HEK293 (cell line): ENCODE measurements around the gene EI24.

Experiments used
- BCL11A ChIP-seq: fragments of 450-650 bp; formaldehyde crosslinking; IDR thresholded peaks from 2 replicates; pipeline ENCODE4 v1.5.1; 2016; ENCODE audit warnings: low read depth, missing biosample characterization, missing genetic modification characterization
- GLIS2 ChIP-seq: fragments of 450-650 bp; formaldehyde crosslinking; IDR thresholded peaks from 2 replicates; pipeline ENCODE4 v1.5.1; 2016; ENCODE audit warnings: missing biosample characterization, missing genetic modification characterization
- HOXA7 ChIP-seq: sonication (generic); formaldehyde crosslinking; IDR thresholded peaks from 2 replicates; pipeline ENCODE4 v1.8.1; 2022; ENCODE audit warnings: missing genetic modification reagents, borderline replicate concordance
- OSR2 ChIP-seq: fragments of 450-650 bp; formaldehyde crosslinking; IDR thresholded peaks from 2 replicates; pipeline ENCODE4 v1.5.1; 2016; ENCODE audit warnings: missing biosample characterization, missing genetic modification characterization
- TCF7L2 ChIP-seq: IDR thresholded peaks from 2 replicates; pipeline ENCODE4 v1.6.1; 2011; ENCODE audit warnings: low read depth, mild to moderate bottlenecking, inconsistent platforms, low read length, moderate library complexity, borderline replicate concordance
- ZBTB20 ChIP-seq: fragments of 450-650 bp; formaldehyde crosslinking; IDR thresholded peaks from 2 replicates; pipeline ENCODE4 v1.5.1; 2016; ENCODE audit warnings: missing biosample characterization, missing genetic modification characterization
- ZFHX2 ChIP-seq: fragments of 450-650 bp; formaldehyde crosslinking; conservative IDR thresholded peaks from 2 replicates; pipeline ENCODE4 v1.5.1; 2016; ENCODE audit warnings: missing biosample characterization, missing genetic modification characterization
- ZNF138 ChIP-seq: fragments of 450-650 bp; formaldehyde crosslinking; IDR thresholded peaks from 2 replicates; pipeline ENCODE4 v1.5.1; 2016; ENCODE audit warnings: missing biosample characterization, missing genetic modification characterization, borderline replicate concordance
- ZNF140 ChIP-seq: fragments of 450-650 bp; formaldehyde crosslinking; IDR thresholded peaks from 2 replicates; pipeline ENCODE4 v1.5.1; 2016; ENCODE audit warnings: missing biosample characterization, missing genetic modification characterization
- ZNF23 ChIP-seq: fragments of 450-650 bp; formaldehyde crosslinking; IDR thresholded peaks from 2 replicates; pipeline ENCODE4 v1.5.1; 2016; ENCODE audit warnings: missing biosample characterization, missing genetic modification characterization, borderline replicate concordance
- ZNF302 ChIP-seq: fragments of 450-650 bp; formaldehyde crosslinking; IDR thresholded peaks from 2 replicates; pipeline ENCODE4 v1.5.1; 2016; ENCODE audit warnings: missing biosample characterization, missing genetic modification characterization, low read depth
- ZNF324 ChIP-seq: fragments of 450-650 bp; formaldehyde crosslinking; IDR thresholded peaks from 2 replicates; pipeline ENCODE4 v1.5.1; 2016; ENCODE audit warnings: missing biosample characterization, missing genetic modification characterization
- ZNF366 ChIP-seq: fragments of 450-650 bp; formaldehyde crosslinking; conservative IDR thresholded peaks from 2 replicates; pipeline ENCODE4 v1.5.1; 2016; ENCODE audit warnings: missing biosample characterization, missing genetic modification characterization
- ZNF707 ChIP-seq: fragments of 450-650 bp; formaldehyde crosslinking; IDR thresholded peaks from 2 replicates; pipeline ENCODE4 v1.5.1; 2016; ENCODE audit warnings: missing biosample characterization, missing genetic modification characterization
- ZNF777 ChIP-seq: fragments of 450-650 bp; formaldehyde crosslinking; IDR thresholded peaks from 2 replicates; pipeline ENCODE4 v1.5.1; 2017; ENCODE audit warnings: missing biosample characterization, missing genetic modification characterization, borderline replicate concordance
- ZNF830 ChIP-seq: fragments of 450-650 bp; IDR thresholded peaks from 2 replicates; pipeline ENCODE4 v1.5.0; 2018; ENCODE audit warnings: missing biosample characterization, missing genetic modification characterization, low read depth, mild to moderate bottlenecking, moderate library complexity
- TF ChIP-seq, protein P1 (sequence below): fragments of 450-650 bp; formaldehyde crosslinking; IDR thresholded peaks from 2 replicates; pipeline ENCODE4 v1.5.1; 2016; ENCODE audit warnings: missing biosample characterization, missing genetic modification characterization
- TF ChIP-seq, protein P2 (sequence below): fragments of 450-650 bp; formaldehyde crosslinking; IDR thresholded peaks from 2 replicates; pipeline ENCODE4 v1.5.1; 2016; ENCODE audit warnings: missing biosample characterization, missing genetic modification characterization
- TF ChIP-seq, protein P3 (sequence below): fragments of 450-650 bp; formaldehyde crosslinking; IDR thresholded peaks from 2 replicates; pipeline ENCODE4 v1.5.1; 2016; ENCODE audit warnings: missing biosample characterization, missing genetic modification characterization, low read depth
- TF ChIP-seq, protein P4 (sequence below): fragments of 450-650 bp; formaldehyde crosslinking; conservative IDR thresholded peaks from 2 replicates; pipeline ENCODE4 v1.5.1; 2016; ENCODE audit warnings: low read depth, missing biosample characterization, missing genetic modification characterization
- TF ChIP-seq, protein P5 (sequence below): fragments of 450-650 bp; formaldehyde crosslinking; IDR thresholded peaks from 2 replicates; pipeline ENCODE4 v1.5.1; 2016; ENCODE audit warnings: missing biosample characterization, missing genetic modification characterization, borderline replicate concordance
- TF ChIP-seq, protein P6 (sequence below): fragments of 450-650 bp; formaldehyde crosslinking; IDR thresholded peaks from 2 replicates; pipeline ENCODE4 v1.5.1; 2016; ENCODE audit warnings: missing biosample characterization, missing genetic modification characterization
- TF ChIP-seq, protein P7 (sequence below): fragments of 450-650 bp; formaldehyde crosslinking; IDR thresholded peaks from 2 replicates; pipeline ENCODE4 v1.5.1; 2016; ENCODE audit warnings: missing biosample characterization, missing genetic modification characterization
- TF ChIP-seq, protein P8 (sequence below): fragments of 450-650 bp; formaldehyde crosslinking; IDR thresholded peaks from 2 replicates; pipeline ENCODE4 v1.5.1; 2016; ENCODE audit warnings: missing biosample characterization, missing genetic modification characterization

The EI24 gene

DNA sequence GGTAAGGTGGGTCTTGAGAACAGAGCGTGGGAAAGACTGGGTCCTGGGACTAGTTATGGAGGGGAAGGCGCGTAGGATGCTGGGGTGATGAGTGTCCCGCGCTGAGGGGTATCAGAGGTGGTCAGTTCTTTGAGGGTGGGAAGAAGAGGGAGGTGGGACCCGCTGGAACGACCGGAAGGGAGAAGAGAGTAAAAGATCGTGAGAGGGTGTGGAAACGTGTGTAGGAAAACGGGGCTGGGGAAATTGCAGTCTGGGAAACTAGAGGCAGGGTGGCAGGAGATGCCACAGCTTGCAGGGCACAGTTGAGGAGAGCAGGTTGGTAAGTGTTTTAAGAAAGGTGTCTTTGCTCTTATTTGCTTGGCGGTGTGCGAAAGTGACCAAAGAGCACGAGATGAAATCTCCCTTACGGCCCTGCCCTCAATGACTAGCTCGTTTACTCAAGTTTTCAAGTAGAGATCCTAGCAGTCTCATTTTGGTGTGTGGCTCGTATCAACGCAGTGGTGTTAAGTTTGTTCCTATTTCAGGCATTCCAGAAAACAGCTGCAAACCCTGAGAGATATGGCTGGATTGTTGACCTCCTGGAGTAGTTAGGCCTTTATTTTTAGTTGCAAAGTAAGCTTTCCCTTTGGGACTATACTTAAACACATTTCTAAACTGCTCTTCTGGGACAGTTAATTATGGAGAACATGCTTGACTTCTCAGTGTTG is 24.0 kb downstream of the EI24 start (continued):
- TF ChIP-seq, protein P1, sequence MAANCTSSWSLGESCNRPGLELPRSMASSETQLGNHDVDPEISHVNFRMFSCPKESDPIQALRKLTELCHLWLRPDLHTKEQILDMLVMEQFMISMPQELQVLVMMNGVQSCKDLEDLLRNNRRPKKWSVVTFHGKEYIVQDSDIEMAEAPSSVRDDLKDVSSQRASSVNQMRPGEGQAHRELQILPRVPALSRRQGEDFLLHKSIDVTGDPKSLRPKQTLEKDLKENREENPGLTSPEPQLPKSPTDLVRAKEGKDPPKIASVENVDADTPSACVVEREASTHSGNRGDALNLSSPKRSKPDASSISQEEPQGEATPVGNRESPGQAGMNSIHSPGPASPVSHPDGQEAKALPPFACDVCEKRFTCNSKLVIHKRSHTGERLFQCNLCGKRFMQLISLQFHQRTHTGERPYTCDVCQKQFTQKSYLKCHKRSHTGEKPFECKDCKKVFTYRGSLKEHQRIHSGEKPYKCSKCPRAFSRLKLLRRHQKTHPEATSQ: no peak
- TF ChIP-seq BCL11A (tag by site-specific recombination): no peak
- TF ChIP-seq GLIS2 (tag by site-specific recombination): 0 out of 2 replicates have a peak, but pooled peaks have one; percentile 3
- TF ChIP-seq ZNF138 (tag by site-specific recombination): no peak
- TF ChIP-seq, protein P2, sequence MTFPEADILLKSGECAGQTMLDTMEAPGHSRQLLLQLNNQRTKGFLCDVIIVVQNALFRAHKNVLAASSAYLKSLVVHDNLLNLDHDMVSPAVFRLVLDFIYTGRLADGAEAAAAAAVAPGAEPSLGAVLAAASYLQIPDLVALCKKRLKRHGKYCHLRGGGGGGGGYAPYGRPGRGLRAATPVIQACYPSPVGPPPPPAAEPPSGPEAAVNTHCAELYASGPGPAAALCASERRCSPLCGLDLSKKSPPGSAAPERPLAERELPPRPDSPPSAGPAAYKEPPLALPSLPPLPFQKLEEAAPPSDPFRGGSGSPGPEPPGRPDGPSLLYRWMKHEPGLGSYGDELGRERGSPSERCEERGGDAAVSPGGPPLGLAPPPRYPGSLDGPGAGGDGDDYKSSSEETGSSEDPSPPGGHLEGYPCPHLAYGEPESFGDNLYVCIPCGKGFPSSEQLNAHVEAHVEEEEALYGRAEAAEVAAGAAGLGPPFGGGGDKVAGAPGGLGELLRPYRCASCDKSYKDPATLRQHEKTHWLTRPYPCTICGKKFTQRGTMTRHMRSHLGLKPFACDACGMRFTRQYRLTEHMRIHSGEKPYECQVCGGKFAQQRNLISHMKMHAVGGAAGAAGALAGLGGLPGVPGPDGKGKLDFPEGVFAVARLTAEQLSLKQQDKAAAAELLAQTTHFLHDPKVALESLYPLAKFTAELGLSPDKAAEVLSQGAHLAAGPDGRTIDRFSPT (tag by site-specific recombination): no peak; the same call in 1 of the 2 replicates
- TF ChIP-seq, protein P3, sequence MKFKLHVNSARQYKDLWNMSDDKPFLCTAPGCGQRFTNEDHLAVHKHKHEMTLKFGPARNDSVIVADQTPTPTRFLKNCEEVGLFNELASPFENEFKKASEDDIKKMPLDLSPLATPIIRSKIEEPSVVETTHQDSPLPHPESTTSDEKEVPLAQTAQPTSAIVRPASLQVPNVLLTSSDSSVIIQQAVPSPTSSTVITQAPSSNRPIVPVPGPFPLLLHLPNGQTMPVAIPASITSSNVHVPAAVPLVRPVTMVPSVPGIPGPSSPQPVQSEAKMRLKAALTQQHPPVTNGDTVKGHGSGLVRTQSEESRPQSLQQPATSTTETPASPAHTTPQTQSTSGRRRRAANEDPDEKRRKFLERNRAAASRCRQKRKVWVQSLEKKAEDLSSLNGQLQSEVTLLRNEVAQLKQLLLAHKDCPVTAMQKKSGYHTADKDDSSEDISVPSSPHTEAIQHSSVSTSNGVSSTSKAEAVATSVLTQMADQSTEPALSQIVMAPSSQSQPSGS (tag by site-specific recombination): no peak
- no peak for TF ChIP-seq OSR2 (tag by site-specific recombination)
- TF ChIP-seq, protein P4, sequence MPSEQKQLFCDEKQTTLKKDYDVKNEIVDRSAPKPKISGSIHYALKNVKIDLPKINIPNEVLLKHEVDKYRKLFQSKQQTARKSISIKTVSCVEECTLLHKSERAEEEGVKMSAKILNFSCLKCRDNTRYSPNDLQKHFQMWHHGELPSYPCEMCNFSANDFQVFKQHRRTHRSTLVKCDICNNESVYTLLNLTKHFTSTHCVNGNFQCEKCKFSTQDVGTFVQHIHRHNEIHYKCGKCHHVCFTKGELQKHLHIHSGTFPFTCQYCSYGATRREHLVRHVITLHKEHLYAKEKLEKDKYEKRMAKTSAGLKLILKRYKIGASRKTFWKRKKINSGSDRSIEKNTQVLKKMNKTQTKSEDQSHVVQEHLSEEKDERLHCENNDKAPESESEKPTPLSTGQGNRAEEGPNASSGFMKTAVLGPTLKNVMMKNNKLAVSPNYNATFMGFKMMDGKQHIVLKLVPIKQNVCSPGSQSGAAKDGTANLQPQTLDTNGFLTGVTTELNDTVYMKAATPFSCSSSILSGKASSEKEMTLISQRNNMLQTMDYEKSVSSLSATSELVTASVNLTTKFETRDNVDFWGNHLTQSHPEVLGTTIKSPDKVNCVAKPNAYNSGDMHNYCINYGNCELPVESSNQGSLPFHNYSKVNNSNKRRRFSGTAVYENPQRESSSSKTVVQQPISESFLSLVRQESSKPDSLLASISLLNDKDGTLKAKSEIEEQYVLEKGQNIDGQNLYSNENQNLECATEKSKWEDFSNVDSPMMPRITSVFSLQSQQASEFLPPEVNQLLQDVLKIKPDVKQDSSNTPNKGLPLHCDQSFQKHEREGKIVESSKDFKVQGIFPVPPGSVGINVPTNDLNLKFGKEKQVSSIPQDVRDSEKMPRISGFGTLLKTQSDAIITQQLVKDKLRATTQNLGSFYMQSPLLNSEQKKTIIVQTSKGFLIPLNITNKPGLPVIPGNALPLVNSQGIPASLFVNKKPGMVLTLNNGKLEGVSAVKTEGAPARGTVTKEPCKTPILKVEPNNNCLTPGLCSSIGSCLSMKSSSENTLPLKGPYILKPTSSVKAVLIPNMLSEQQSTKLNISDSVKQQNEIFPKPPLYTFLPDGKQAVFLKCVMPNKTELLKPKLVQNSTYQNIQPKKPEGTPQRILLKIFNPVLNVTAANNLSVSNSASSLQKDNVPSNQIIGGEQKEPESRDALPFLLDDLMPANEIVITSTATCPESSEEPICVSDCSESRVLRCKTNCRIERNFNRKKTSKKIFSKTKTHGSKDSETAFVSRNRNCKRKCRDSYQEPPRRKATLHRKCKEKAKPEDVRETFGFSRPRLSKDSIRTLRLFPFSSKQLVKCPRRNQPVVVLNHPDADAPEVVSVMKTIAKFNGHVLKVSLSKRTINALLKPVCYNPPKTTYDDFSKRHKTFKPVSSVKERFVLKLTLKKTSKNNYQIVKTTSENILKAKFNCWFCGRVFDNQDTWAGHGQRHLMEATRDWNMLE (tag by site-specific recombination): no peak
- TF ChIP-seq ZFHX2: peak; percentile 73
- TF ChIP-seq ZNF830: no peak
- TF ChIP-seq ZNF366 (tag by site-specific recombination): peak; percentile 64; the same call in 1 of the 2 replicates
- TF ChIP-seq, protein P5, sequence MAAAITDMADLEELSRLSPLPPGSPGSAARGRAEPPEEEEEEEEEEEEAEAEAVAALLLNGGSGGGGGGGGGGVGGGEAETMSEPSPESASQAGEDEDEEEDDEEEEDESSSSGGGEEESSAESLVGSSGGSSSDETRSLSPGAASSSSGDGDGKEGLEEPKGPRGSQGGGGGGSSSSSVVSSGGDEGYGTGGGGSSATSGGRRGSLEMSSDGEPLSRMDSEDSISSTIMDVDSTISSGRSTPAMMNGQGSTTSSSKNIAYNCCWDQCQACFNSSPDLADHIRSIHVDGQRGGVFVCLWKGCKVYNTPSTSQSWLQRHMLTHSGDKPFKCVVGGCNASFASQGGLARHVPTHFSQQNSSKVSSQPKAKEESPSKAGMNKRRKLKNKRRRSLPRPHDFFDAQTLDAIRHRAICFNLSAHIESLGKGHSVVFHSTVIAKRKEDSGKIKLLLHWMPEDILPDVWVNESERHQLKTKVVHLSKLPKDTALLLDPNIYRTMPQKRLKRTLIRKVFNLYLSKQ (tag by site-specific recombination): no peak
- TF ChIP-seq ZNF707: no peak
- TF ChIP-seq ZNF23 (tag by site-specific recombination): no peak
- no peak for TF ChIP-seq HOXA7
- TF ChIP-seq ZNF140 (tag by site-specific recombination): no peak
- 0 out of 2 replicates have a peak, but pooled peaks have one; percentile 39 for TF ChIP-seq ZBTB20
- TF ChIP-seq, protein P6, sequence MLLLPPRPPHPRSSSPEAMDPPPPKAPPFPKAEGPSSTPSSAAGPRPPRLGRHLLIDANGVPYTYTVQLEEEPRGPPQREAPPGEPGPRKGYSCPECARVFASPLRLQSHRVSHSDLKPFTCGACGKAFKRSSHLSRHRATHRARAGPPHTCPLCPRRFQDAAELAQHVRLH (tag by site-specific recombination): peak; percentile 44; the same call in 1 of the 2 replicates
- TF ChIP-seq ZNF302 (tag by site-specific recombination): no peak
- TF ChIP-seq, protein P7, sequence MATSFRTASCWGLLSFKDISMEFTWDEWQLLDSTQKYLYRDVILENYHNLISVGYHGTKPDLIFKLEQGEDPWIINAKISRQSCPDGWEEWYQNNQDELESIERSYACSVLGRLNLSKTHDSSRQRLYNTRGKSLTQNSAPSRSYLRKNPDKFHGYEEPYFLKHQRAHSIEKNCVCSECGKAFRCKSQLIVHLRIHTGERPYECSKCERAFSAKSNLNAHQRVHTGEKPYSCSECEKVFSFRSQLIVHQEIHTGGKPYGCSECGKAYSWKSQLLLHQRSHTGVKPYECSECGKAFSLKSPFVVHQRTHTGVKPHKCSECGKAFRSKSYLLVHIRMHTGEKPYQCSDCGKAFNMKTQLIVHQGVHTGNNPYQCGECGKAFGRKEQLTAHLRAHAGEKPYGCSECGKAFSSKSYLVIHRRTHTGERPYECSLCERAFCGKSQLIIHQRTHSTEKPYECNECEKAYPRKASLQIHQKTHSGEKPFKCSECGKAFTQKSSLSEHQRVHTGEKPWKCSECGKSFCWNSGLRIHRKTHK (tag by site-specific recombination): no peak
- TF ChIP-seq ZNF324 (tag by site-specific recombination): no peak
- TF ChIP-seq, protein P8, sequence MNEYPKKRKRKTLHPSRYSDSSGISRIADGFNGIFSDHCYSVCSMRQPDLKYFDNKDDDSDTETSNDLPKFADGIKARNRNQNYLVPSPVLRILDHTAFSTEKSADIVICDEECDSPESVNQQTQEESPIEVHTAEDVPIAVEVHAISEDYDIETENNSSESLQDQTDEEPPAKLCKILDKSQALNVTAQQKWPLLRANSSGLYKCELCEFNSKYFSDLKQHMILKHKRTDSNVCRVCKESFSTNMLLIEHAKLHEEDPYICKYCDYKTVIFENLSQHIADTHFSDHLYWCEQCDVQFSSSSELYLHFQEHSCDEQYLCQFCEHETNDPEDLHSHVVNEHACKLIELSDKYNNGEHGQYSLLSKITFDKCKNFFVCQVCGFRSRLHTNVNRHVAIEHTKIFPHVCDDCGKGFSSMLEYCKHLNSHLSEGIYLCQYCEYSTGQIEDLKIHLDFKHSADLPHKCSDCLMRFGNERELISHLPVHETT (tag by site-specific recombination): no peak
- no peak for TF ChIP-seq ZNF777 (tag by site-specific recombination)
- TF ChIP-seq TCF7L2: no peak
